Measurements from ENCODE around the gene TFDP1. TPM values are rescaled to one million over a fixed set of nuclear protein-coding genes. Genes with fewer than 3 reads are reported as not detected.

Gene TFDP1
- total RNA-seq, 1 experiment from 2014 or later, result 107 TPM

GRCh38 chr13:113607889-113608635 lies 23.5 kb downstream of the TFDP1 start:
- Histone ChIP-seq H3K36me3 (ENCODE audit: low read depth) (peaks cover 14% of the 10 kb centered on the region), H4K20me1 (ENCODE audit: insufficient read depth) (peaks cover 81% of the 10 kb centered on the region), H3F3A (ENCODE audit: insufficient read depth, low read depth) (0 out of 2 replicates have a peak, but pooled peaks cover 3% of the 10 kb centered on the region), H3K9me3 (ENCODE audit: insufficient read depth, low read depth) (no peaks in the 10 kb centered on the region), H3K27ac (no peak overlapping the region), H3K79me2 (ENCODE audit: low read depth) (peaks cover 91% of the 10 kb centered on the region), H3K4me1 (replicated peaks; ENCODE audit: insufficient read depth) (no peaks in the 10 kb centered on the region), H3K4me3 (no peak overlapping the region), H3K27me3 (ENCODE audit: insufficient read depth, low read depth) (no peaks in the 10 kb centered on the region), H3K9me2 (ENCODE audit: insufficient read depth) (no peaks in the 10 kb centered on the region), H3K4me2 (no peak overlapping the region), H2AFZ (no peak overlapping the region)
- POLR2A ChIA-PET (ENCODE audit: unreplicated experiment), result no interaction called here
- intact Hi-C loops (cut with micrococcal nuclease; ENCODE audit: unreplicated experiment), result no loop called here
- CTCF ChIA-PET, result no interaction called here
- no peak for DNase-seq
- no TSS peak for BruUV-seq (replicated peaks)
- no peak for TF ChIP-seq EZH2 (IDR thresholded peaks at IDR 0.05; ENCODE audit: low read depth)
- TF ChIP-seq CTCF (conservative IDR thresholded peaks at IDR 0.05), result no peak

GRCh38 chr13:113608967-113609533 lies 24.5 kb downstream of the TFDP1 start:
- no peak overlapping the region for H3K4me3 ChIP-seq
- no peak overlapping the region for H3K27ac ChIP-seq
- TF ChIP-seq EZH2 (IDR thresholded peaks at IDR 0.05; ENCODE audit: low read depth) (no peak), CTCF (conservative IDR thresholded peaks at IDR 0.05) (no peak)
- H3F3A ChIP-seq (ENCODE audit: insufficient read depth, low read depth), result 0 out of 2 replicates have a peak, but pooled peaks cover 3% of the 10 kb centered on the region
- H3K9me3 ChIP-seq (ENCODE audit: insufficient read depth, low read depth), result no peaks in the 10 kb centered on the region
- no peaks in the 10 kb centered on the region for H3K4me1 ChIP-seq (replicated peaks; ENCODE audit: insufficient read depth)
- ChIA-PET CTCF (no interaction called here), POLR2A (ENCODE audit: unreplicated experiment) (no interaction called here)
- intact Hi-C loops (cut with micrococcal nuclease; ENCODE audit: unreplicated experiment), result no loop called here
- H3K4me2 ChIP-seq, result no peak overlapping the region
- no peaks in the 10 kb centered on the region for H3K9me2 ChIP-seq (ENCODE audit: insufficient read depth)
- peaks cover 91% of the 10 kb centered on the region for H3K79me2 ChIP-seq (ENCODE audit: low read depth)
- no peak for DNase-seq
- H4K20me1 ChIP-seq (ENCODE audit: insufficient read depth), result peaks cover 81% of the 10 kb centered on the region
- H3K27me3 ChIP-seq (ENCODE audit: insufficient read depth, low read depth), result no peaks in the 10 kb centered on the region
- no peak overlapping the region for H2AFZ ChIP-seq
- H3K36me3 ChIP-seq (ENCODE audit: low read depth), result peaks cover 14% of the 10 kb centered on the region
- BruUV-seq (replicated peaks), result no TSS peak

- no peak overlapping the region for H2AFZ ChIP-seq
- POLR2A ChIA-PET (ENCODE audit: unreplicated experiment), result no interaction called here
- H3K9me2 ChIP-seq (ENCODE audit: insufficient read depth), result no peaks in the 10 kb centered on the region
- no peak overlapping the region for H3K4me3 ChIP-seq
- H3K9me3 ChIP-seq (ENCODE audit: insufficient read depth, low read depth), result no peaks in the 10 kb centered on the region
- DNase-seq, result no peak
- no peak overlapping the region for H3K27ac ChIP-seq
- peaks cover 14% of the 10 kb centered on the region for H3K36me3 ChIP-seq (ENCODE audit: low read depth)
- peaks cover 81% of the 10 kb centered on the region for H4K20me1 ChIP-seq (ENCODE audit: insufficient read depth)
- TF ChIP-seq EZH2 (IDR thresholded peaks at IDR 0.05; ENCODE audit: low read depth), result no peak
- no peak for TF ChIP-seq CTCF (conservative IDR thresholded peaks at IDR 0.05)
- no peak overlapping the region for H3K4me2 ChIP-seq
- 0 out of 2 replicates have a peak, but pooled peaks cover 3% of the 10 kb centered on the region for H3F3A ChIP-seq (ENCODE audit: insufficient read depth, low read depth)
- H3K4me1 ChIP-seq (replicated peaks; ENCODE audit: insufficient read depth), result no peaks in the 10 kb centered on the region
- CTCF ChIA-PET, result no interaction called here
- no peaks in the 10 kb centered on the region for H3K27me3 ChIP-seq (ENCODE audit: insufficient read depth, low read depth)
- intact Hi-C loops (cut with micrococcal nuclease; ENCODE audit: unreplicated experiment), result no loop called here
- no TSS peak for BruUV-seq (replicated peaks)
- peaks cover 91% of the 10 kb centered on the region for H3K79me2 ChIP-seq (ENCODE audit: low read depth)
Observed at GRCh38 chr13:113609616-113610015, 25.1 kb downstream of the TFDP1 start.
